HG03520 (cell line): ENCODE results near the gene IFNLR1.
"Not testable (repeated sequence)": the region's sequence is repeated elsewhere in the genome, so short reads cannot be mapped to it uniquely, and the experiment has no call there.

ENCODE experiments used
- ATAC-seq: cut with Tn5 transposase; IDR thresholded peaks from one replicate; pipeline ENCODE4 v1.9.1; 2021; ENCODE audit warnings: mild to moderate bottlenecking, moderate library complexity; ENCODE audit not compliant: unreplicated experiment

Gene IFNLR1

GRCh38 chr1:24186993-24187790, at the start of gene IFNLR1:
Gene IFNLR1, minus strand, starts transcription at chr1:24187289. Its CDS starts 41 bp downstream, at chr1:24187248.
- no peak for ATAC-seq

- ATAC-seq, result no peak
Measured at GRCh38 chr1:24235921-24236788, 49.1 kb upstream of the IFNLR1 start.

- ATAC-seq, result no peak
Measured at GRCh38 chr1:24233684-24234600, 46.9 kb upstream of the IFNLR1 start.

GRCh38 chr1:24231701-24232100, 44.6 kb upstream of the IFNLR1 start:
- no peak for ATAC-seq

- no peak for ATAC-seq
Measured at GRCh38 chr1:24228311-24228710, 41.2 kb upstream of the IFNLR1 start.

GRCh38 chr1:24226749-24227148, 39.7 kb upstream of the IFNLR1 start:
- no peak for ATAC-seq

- ATAC-seq, result no peak
Measured at GRCh38 chr1:24224761-24225160, 37.7 kb upstream of the IFNLR1 start.

- ATAC-seq, result no peak
Measured at GRCh38 chr1:24224086-24224485, 37.0 kb upstream of the IFNLR1 start.

GRCh38 chr1:24222793-24223192, 35.7 kb upstream of the IFNLR1 start:
- ATAC-seq, result no peak

GRCh38 chr1:24222008-24222605, 35.0 kb upstream of the IFNLR1 start:
- ATAC-seq, result no peak

GRCh38 chr1:24221246-24221645, 34.2 kb upstream of the IFNLR1 start:
- ATAC-seq, result no peak

GRCh38 chr1:24216276-24217074, 29.4 kb upstream of the IFNLR1 start:
- ATAC-seq, result no peak

- ATAC-seq, result no peak
Measured at GRCh38 chr1:24215226-24215814, 28.2 kb upstream of the IFNLR1 start.

GRCh38 chr1:24212376-24212775, 25.3 kb upstream of the IFNLR1 start:
- ATAC-seq, result no peak

GRCh38 chr1:24210195-24210627, 23.1 kb upstream of the IFNLR1 start:
- no peak for ATAC-seq

GRCh38 chr1:24209097-24209496, 22.0 kb upstream of the IFNLR1 start:
- ATAC-seq, result no peak

- no peak for ATAC-seq
Measured at GRCh38 chr1:24207709-24208108, 20.6 kb upstream of the IFNLR1 start.

GRCh38 chr1:24207395-24207687, 20.3 kb upstream of the IFNLR1 start:
- ATAC-seq, result not testable (repeated sequence)
